Measurements from ENCODE around the gene SLC1A7.

The SLC1A7 gene

GRCh38 chr1:53091841-53092645 is 50.4 kb downstream of the SLC1A7 start:
- no peak for DNase-seq (ENCODE audit: low read depth in 2 of 2)

- DNase-seq (ENCODE audit: low read depth in 2 of 2), result no peak
These were observed 52.0 kb downstream of the SLC1A7 start for GRCh38 chr1:53090227-53091147.

- DNase-seq (ENCODE audit: low read depth in 2 of 2), result no peak
These were observed 52.8 kb downstream of the SLC1A7 start for GRCh38 chr1:53089478-53090226.

- DNase-seq (ENCODE audit: low read depth in 2 of 2), result no peak
These were observed 53.7 kb downstream of the SLC1A7 start for GRCh38 chr1:53088616-53089300.

- no peak for DNase-seq (ENCODE audit: low read depth in 2 of 2)
These were observed 54.8 kb downstream of the SLC1A7 start for GRCh38 chr1:53087332-53088285.

GRCh38 chr1:53086491-53087070 is 55.9 kb downstream of the SLC1A7 start:
- no peak for DNase-seq (ENCODE audit: low read depth in 2 of 2)

GRCh38 chr1:53085405-53085804 is 57.0 kb downstream of the SLC1A7 start:
- no peak for DNase-seq (ENCODE audit: low read depth in 2 of 2)

- DNase-seq (ENCODE audit: low read depth in 2 of 2), result no peak
These were observed 57.9 kb downstream of the SLC1A7 start for GRCh38 chr1:53084589-53084971.

GRCh38 chr1:53083636-53084588 is 58.5 kb downstream of the SLC1A7 start:
- no peak for DNase-seq (ENCODE audit: low read depth in 2 of 2)

- DNase-seq (ENCODE audit: low read depth in 2 of 2), result no peak
These were observed 59.5 kb downstream of the SLC1A7 start for GRCh38 chr1:53082826-53083455.

- DNase-seq (ENCODE audit: low read depth in 2 of 2), result no peak
These were observed 60.9 kb downstream of the SLC1A7 start for GRCh38 chr1:53081384-53082066.

GRCh38 chr1:53080769-53081168 is 61.7 kb downstream of the SLC1A7 start:
- DNase-seq (ENCODE audit: low read depth in 2 of 2), result no peak

GRCh38 chr1:53080041-53080440 is 62.4 kb downstream of the SLC1A7 start:
- no peak for DNase-seq (ENCODE audit: low read depth in 2 of 2)

- DNase-seq (ENCODE audit: low read depth in 2 of 2), result no peak
These were observed 63.2 kb downstream of the SLC1A7 start for GRCh38 chr1:53079251-53079650.

- no peak for DNase-seq (ENCODE audit: low read depth in 2 of 2)
These were observed 63.9 kb downstream of the SLC1A7 start for GRCh38 chr1:53078333-53079101.

- no peak for DNase-seq (ENCODE audit: low read depth in 2 of 2)
These were observed 64.9 kb downstream of the SLC1A7 start for GRCh38 chr1:53077599-53077965.

Measured in fibroblast of skin of left biceps (primary cell).